Retinal pigment epithelial cell (primary cell): ENCODE data around the gene SLC2A3.
"Not testable (repeated sequence)": the region's sequence is repeated elsewhere in the genome, so short reads cannot be mapped to it uniquely, and the experiment has no call there.

Experiments used
- DNase-seq: peaks from one replicate; pipeline ENCODE4 v3.0.0-alpha.2; 2010; ENCODE audit warnings: low read depth
- H3K4me3 ChIP-seq: 2 replicates; pipeline ENCODE4 v1.5.1; 2011; ENCODE audit warnings: mild to moderate bottlenecking, low read length, control low read depth, moderate library complexity
- CTCF ChIP-seq: conservative IDR thresholded peaks from 2 replicates; pipeline ENCODE4 v1.5.1; 2011; ENCODE audit warnings: low read depth, low read length, control low read depth, inconsistent platforms

Gene SLC2A3

GRCh38 chr12:7959278-7959677 is 23.3 kb upstream of the SLC2A3 start:
- no peak for DNase-seq
- TF ChIP-seq CTCF, result no peak
- H3K4me3 ChIP-seq, result no peak overlapping the region

- not testable (repeated sequence) for DNase-seq, H3K4me3 ChIP-seq
Measured at GRCh38 chr12:7954877-7955276, 18.9 kb upstream of the SLC2A3 start.

GRCh38 chr12:7954418-7954817 is 18.4 kb upstream of the SLC2A3 start:
- DNase-seq, result not testable (repeated sequence)

GRCh38 chr12:7953912-7954311 is 17.9 kb upstream of the SLC2A3 start:
- H3K4me3 ChIP-seq, DNase-seq: not testable (repeated sequence)

More at GRCh38 chr12:7954418-7954817, 18.4 kb upstream of the SLC2A3 start:
- not testable (repeated sequence) for H3K4me3 ChIP-seq

GRCh38 chr12:7951671-7952070 is 15.7 kb upstream of the SLC2A3 start:
- TF ChIP-seq CTCF, result no peak
- no peak overlapping the region for H3K4me3 ChIP-seq
- no peak for DNase-seq

- DNase-seq, H3K4me3 ChIP-seq: not testable (repeated sequence)
Measured at GRCh38 chr12:7950230-7950943, 14.4 kb upstream of the SLC2A3 start.

- no peak for DNase-seq
- H3K4me3 ChIP-seq, result no peak overlapping the region
- TF ChIP-seq CTCF, result no peak
Measured at GRCh38 chr12:7948589-7949260, 12.7 kb upstream of the SLC2A3 start.

- TF ChIP-seq CTCF, result no peak
- DNase-seq, result no peak
- H3K4me3 ChIP-seq, result no peak overlapping the region
Measured at GRCh38 chr12:7947011-7947410, 11.0 kb upstream of the SLC2A3 start.

GRCh38 chr12:7944760-7945159 is 8.8 kb upstream of the SLC2A3 start:
- DNase-seq, H3K4me3 ChIP-seq: not testable (repeated sequence)

- DNase-seq, result no peak
- H3K4me3 ChIP-seq, result no peak overlapping the region
- TF ChIP-seq CTCF, result no peak
Measured at GRCh38 chr12:7940906-7941305, 4.9 kb upstream of the SLC2A3 start.
